Transverse colon (tissue), 4 donors: Measurements from ENCODE around the gene ANKRD23. TPM values are rescaled to one million over a fixed set of nuclear protein-coding genes. Genes with fewer than 3 reads are reported as not detected.
"Not testable (repeated sequence)": the region's sequence is repeated elsewhere in the genome, so short reads cannot be mapped to it uniquely, and the experiment has no call there.

ENCODE experiments used
- DNase-seq: peaks from one replicate; pipeline ENCODE4 v3.0.0-alpha.2; 2019
- H3K27ac ChIP-seq, 4 donors: fragments of 200-600 bp; sonication (generic); 2 replicates each; pipeline ENCODE4 v1.5.1; 2016 to 2018; ENCODE audit warnings: inconsistent platforms in 4 of 4
- H3K27me3 ChIP-seq: fragments of 200-600 bp; sonication (generic); 2 replicates; pipeline ENCODE4 v1.5.1; 2017; ENCODE audit warnings: inconsistent platforms
- H3K36me3 ChIP-seq, 4 donors: fragments of 200-600 bp; sonication (generic); 2 replicates each; pipeline ENCODE4 v1.5.1; 2017 to 2019; ENCODE audit warnings: inconsistent platforms in 4 of 4
- H3K4me1 ChIP-seq, 4 donors: fragments of 200-600 bp; sonication (generic); 2 replicates each; pipeline ENCODE4 v1.5.1; 2017 to 2020; ENCODE audit warnings: inconsistent platforms in 4 of 4
- H3K4me3 ChIP-seq, 4 donors: fragments of 200-600 bp; sonication (generic); 1 replicate in 1 of 4; 2 replicates in 3 of 4; pipeline versions ENCODE4 v1.5.1 to v1.6.1; 2017 to 2019; ENCODE audit warnings: inconsistent platforms in 4 of 4
- H3K9me3 ChIP-seq, 2 donors: fragments of 200-600 bp; sonication (generic); 2 replicates each; pipeline ENCODE4 v1.5.1; 2017 to 2019; ENCODE audit warnings: inconsistent platforms in 2 of 2
- EP300 ChIP-seq: sonication (generic); formaldehyde crosslinking; IDR thresholded peaks from one replicate; pipeline ENCODE4 v1.6.1; 2017; ENCODE audit warnings: antibody characterized with exemption, low read depth
- POLR2A ChIP-seq: fragments of 450-650 bp; IDR thresholded peaks from one replicate; pipeline ENCODE4 v1.6.1; 2016; ENCODE audit warnings: antibody characterized with exemption, mild to moderate bottlenecking, moderate library complexity
- POLR2AphosphoS5 ChIP-seq, 3 donors: sonication (generic); formaldehyde crosslinking; IDR thresholded peaks; one replicate each; pipeline ENCODE4 v1.6.1; 2016; ENCODE audit warnings: antibody characterized with exemption in 3 of 3
- WGBS, 2 donors: methylation state at CpG; one replicate each; pipeline ENCODE4 v1.1.5; 2018; ENCODE audit warnings: low coverage in 1 of 2; 5-methylcytosine and 5-hydroxymethylcytosine counted together
- in situ Hi-C, 4 donors: fragments of 200-750 bp; cut with MboI; loops; one replicate each; pipeline versions ENCODE4 v1.15.0 to v1.15.1; 2017; ENCODE audit warnings: low sequenced_read_pairs in 3 of 4, low pct_ligation_motif_present in 1 of 4, low pct_unique_long_range_greater_than_20kb in 1 of 4
- intact Hi-C: fragments of 100-400 bp; cut with DNase I; formaldehyde crosslinking; loops from one replicate; pipeline ENCODE4 v1.15.1; 2023; ENCODE audit warnings: low total_unique reads
- total RNA-seq, 4 donors: library from RNA; depleted of rRNA; stranded (reverse); fragments of >200 nt; gene quantifications; one replicate each; pipeline ENCODE4 v1.1.0, GENCODE V29; 2016
- TF ChIP-seq, protein P1 (sequence below), 5 experiments: fragments of 200-600 bp in 3 of 5; fragments of 450-650 bp in 2 of 5; sonication (generic) in 3 of 5; IDR thresholded peaks; 1 replicate in 2 of 5; 2 replicates in 3 of 5; pipeline ENCODE4 v1.5.1; 2016 to 2017; ENCODE audit warnings: antibody characterized with exemption in 5 of 5, inconsistent platforms in 3 of 5, mild to moderate bottlenecking in 2 of 5, moderate library complexity in 1 of 5

Gene ANKRD23
- total RNA-seq, 4 donors from 2014 or later, result 4.1 to 22.7 (median 7.0) TPM

DNA sequence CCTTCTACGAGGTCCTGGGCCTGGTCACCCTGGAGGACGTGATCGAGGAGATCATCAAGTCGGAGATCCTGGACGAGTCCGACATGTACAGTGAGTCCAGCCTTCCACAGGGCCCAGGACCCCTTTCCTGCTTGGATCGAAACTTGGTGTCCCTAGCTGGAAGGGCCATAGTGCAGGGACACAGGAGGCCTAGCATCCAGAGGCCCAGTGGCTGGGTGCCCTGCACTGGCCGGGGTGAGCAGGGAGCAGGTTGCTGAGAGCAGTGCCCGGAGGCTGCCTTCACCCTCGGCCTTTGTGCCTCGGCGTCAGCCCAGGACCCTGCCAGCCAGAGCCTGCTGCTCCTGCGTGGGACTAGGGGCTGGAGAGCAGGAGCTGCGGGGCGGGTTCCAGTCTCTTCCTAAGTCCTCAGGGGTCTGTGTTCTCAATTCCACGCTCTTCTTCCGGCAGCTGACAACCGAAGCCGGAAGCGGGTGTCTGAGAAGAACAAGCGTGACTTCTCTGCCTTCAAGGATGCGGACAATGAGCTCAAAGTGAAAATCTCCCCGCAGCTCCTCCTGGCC, 46.7 kb downstream of the ANKRD23 start:
- intact Hi-C loops, result no loop called here

DNA sequence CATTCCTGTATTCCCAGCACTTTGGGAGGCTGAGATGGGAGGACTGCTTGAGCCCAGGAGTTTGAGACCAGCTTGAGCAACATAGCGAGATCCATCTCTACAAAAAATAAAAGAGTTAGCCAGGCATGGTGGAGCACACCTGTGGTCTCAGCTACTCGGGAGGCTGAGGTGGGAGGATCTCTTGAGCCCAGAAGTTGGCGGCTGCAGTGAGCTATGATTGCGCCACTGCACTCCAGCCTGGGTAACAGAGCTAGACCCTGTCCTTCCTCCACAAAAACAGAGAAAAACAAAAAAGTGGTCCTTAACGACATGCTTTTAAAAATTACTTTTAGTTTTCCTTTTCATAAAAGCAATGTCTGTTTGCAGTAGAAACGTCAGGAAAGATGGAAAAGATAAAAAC, 47.3 kb downstream of the ANKRD23 start:
- intact Hi-C loops, DNase-seq: not testable (repeated sequence)
- WGBS, 2 donors, result 87 to 92% methylated on average over 6 of the region's 6 CpGs

More for the DNA sequence above, 46.7 kb downstream of the ANKRD23 start:
- Histone ChIP-seq H3K9me3 (no peaks in the 10 kb centered on the region), H3K36me3 (peaks cover 0 to 21% (median 12%) of the 10 kb centered on the region in 4 donors), H3K27me3 (no peaks in the 10 kb centered on the region), H3K4me1 (peaks cover 0 to 9% (median 5%) of the 10 kb centered on the region in 4 donors), H3K27ac (no peak overlapping the region), H3K4me3 (no peak overlapping the region)
- TF ChIP-seq EP300 (no peak), POLR2A (no peak), POLR2AphosphoS5 (IDR thresholded peaks at IDR 0.05) (no peak)
- TF ChIP-seq, protein P1, sequence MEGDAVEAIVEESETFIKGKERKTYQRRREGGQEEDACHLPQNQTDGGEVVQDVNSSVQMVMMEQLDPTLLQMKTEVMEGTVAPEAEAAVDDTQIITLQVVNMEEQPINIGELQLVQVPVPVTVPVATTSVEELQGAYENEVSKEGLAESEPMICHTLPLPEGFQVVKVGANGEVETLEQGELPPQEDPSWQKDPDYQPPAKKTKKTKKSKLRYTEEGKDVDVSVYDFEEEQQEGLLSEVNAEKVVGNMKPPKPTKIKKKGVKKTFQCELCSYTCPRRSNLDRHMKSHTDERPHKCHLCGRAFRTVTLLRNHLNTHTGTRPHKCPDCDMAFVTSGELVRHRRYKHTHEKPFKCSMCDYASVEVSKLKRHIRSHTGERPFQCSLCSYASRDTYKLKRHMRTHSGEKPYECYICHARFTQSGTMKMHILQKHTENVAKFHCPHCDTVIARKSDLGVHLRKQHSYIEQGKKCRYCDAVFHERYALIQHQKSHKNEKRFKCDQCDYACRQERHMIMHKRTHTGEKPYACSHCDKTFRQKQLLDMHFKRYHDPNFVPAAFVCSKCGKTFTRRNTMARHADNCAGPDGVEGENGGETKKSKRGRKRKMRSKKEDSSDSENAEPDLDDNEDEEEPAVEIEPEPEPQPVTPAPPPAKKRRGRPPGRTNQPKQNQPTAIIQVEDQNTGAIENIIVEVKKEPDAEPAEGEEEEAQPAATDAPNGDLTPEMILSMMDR (IDR thresholded peaks at IDR 0.05), result no peak
- 94 to 100% methylated on average over 7 to 23 of the region's 23 CpGs for WGBS, 2 donors
- in situ Hi-C loops, result no loop called here
- DNase-seq, result no peak

DNA sequence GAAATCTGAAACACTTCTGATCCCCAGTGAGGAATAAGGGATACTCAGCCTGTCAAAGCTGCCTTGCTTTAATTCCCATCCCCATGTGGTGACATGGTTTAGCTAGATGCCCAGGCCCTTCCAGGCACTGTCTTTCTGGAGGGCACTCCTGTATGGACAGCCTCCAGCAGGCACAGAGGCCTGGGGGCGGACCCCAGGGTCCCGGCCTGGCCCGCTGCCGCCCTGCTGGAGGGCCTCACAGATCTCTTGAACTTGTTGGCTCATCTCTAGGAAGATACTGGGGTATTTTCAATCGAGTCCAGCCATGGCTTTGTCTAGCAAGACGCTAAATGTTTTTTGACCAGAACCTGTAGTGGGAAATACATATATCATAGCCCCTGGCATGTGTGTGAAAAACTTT, 48.7 kb downstream of the ANKRD23 start:
- no peak for DNase-seq
- Histone ChIP-seq H3K4me1 (peaks cover 0 to 7% (median 0%) of the 10 kb centered on the region in 4 donors), H3K27me3 (no peaks in the 10 kb centered on the region), H3K4me3 (no peak overlapping the region), H3K36me3 (peaks cover 0 to 21% (median 12%) of the 10 kb centered on the region in 4 donors), H3K27ac (no peak overlapping the region), H3K9me3 (no peaks in the 10 kb centered on the region)
- TF ChIP-seq, protein P1 (IDR thresholded peaks at IDR 0.05), result no peak
- TF ChIP-seq POLR2A (no peak), EP300 (no peak), POLR2AphosphoS5 (IDR thresholded peaks at IDR 0.05) (no peak)
- WGBS, 2 donors, result 92% methylated on average over 6 of the region's 6 CpGs; no CpG with 5 or more reads in 1 of the 2 donors
- intact Hi-C loops (no loop called here), in situ Hi-C loops (no loop called here)

More for the DNA sequence above, 47.3 kb downstream of the ANKRD23 start:
- H3K4me3 ChIP-seq, H3K9me3 ChIP-seq, H3K27ac ChIP-seq, in situ Hi-C loops, H3K27me3 ChIP-seq, H3K4me1 ChIP-seq: not testable (repeated sequence)
- peaks cover 0 to 21% (median 12%) of the 10 kb centered on the region in 4 donors for H3K36me3 ChIP-seq

DNA sequence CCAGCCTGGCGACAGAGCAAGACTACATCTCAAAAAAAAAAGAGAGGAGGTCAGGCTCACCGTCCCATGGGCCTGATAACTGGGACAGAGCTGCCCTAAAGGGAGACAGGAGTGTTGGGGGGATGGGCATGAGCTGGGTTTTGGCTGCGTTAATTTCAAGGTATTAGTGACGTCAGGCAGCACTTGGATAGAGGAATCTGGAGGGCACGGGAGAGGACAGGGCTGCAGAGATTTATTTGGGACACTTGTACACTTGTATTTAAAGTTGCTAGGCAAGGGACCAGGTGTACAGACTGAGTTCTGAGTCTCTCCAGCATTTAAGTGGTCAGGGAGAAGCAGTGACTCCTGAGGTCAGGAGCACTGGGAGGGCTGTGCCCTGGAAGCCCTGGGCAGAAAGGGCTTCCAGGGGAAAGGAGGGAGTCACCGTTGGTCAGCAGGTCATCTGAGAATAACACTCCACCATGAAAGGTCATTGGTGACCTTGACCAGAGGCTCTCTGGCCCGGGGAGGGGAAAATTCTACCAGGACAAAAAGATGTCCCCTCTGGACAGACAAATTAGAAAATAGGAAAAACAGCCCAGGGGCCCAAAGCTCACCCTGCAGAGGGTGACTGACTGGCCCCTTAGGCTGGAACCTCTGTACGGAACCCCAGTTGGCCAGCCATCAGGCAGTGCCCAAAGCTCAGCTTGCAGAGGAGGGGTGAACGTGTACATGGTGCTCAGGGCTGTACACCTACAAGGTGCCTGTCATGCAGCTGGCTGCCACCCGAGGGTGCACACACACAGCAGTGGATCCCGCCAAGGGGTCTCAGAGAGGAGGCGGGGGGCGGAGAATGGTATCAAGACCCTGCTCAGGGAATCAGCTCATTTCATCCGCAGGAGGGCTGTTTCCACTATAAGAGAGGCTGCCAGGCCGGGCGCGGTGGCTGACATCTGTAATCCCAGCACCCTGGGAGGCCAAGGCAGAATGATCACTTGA, 50.8 kb downstream of the ANKRD23 start:
- TF ChIP-seq POLR2AphosphoS5 (IDR thresholded peaks at IDR 0.05), result no peak
- TF ChIP-seq, protein P1 (IDR thresholded peaks at IDR 0.05), result no peak
- TF ChIP-seq POLR2A, result no peak
- TF ChIP-seq EP300, result no peak
- Histone ChIP-seq H3K27ac (no peak overlapping the region), H3K9me3 (no peaks in the 10 kb centered on the region), H3K4me3 (no peak overlapping the region), H3K36me3 (peaks cover 0 to 10% (median 6%) of the 10 kb centered on the region in 4 donors), H3K4me1 (peaks cover 10 to 26% (median 14%) of the 10 kb centered on the region in 4 donors), H3K27me3 (no peaks in the 10 kb centered on the region)
- WGBS, 2 donors, result 69 to 90% methylated on average over 2 to 17 of the region's 17 CpGs
- intact Hi-C loops, result no loop called here
- no peak for DNase-seq
- in situ Hi-C loops, result no loop called here
